Ramos (cell line): ENCODE measurements around the gene FZD7.

Experiments
- in situ Hi-C: fragments of 300-500 bp; cut with MboI; formaldehyde crosslinking; loops from one replicate; pipeline ENCODE4 v1.14.3; 2022; ENCODE audit warnings: low sequenced_read_pairs; ENCODE audit not compliant: unreplicated experiment

FZD7 gene

DNA sequence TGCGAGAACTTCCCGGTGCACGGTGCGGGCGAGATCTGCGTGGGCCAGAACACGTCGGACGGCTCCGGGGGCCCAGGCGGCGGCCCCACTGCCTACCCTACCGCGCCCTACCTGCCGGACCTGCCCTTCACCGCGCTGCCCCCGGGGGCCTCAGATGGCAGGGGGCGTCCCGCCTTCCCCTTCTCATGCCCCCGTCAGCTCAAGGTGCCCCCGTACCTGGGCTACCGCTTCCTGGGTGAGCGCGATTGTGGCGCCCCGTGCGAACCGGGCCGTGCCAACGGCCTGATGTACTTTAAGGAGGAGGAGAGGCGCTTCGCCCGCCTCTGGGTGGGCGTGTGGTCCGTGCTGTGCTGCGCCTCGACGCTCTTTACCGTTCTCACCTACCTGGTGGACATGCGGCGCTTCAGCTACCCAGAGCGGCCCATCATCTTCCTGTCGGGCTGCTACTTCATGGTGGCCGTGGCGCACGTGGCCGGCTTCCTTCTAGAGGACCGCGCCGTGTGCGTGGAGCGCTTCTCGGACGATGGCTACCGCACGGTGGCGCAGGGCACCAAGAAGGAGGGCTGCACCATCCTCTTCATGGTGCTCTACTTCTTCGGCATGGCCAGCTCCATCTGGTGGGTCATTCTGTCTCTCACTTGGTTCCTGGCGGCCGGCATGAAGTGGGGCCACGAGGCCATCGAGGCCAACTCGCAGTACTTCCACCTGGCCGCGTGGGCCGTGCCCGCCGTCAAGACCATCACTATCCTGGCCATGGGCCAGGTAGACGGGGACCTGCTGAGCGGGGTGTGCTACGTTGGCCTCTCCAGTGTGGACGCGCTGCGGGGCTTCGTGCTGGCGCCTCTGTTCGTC lies 1.7 kb downstream of the FZD7 start:
- in situ Hi-C loops, result no loop called here

DNA sequence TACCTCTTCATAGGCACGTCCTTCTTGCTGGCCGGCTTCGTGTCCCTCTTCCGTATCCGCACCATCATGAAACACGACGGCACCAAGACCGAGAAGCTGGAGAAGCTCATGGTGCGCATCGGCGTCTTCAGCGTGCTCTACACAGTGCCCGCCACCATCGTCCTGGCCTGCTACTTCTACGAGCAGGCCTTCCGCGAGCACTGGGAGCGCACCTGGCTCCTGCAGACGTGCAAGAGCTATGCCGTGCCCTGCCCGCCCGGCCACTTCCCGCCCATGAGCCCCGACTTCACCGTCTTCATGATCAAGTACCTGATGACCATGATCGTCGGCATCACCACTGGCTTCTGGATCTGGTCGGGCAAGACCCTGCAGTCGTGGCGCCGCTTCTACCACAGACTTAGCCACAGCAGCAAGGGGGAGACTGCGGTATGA lies 2.3 kb downstream of the FZD7 start:
- in situ Hi-C loops, result no loop called here

DNA sequence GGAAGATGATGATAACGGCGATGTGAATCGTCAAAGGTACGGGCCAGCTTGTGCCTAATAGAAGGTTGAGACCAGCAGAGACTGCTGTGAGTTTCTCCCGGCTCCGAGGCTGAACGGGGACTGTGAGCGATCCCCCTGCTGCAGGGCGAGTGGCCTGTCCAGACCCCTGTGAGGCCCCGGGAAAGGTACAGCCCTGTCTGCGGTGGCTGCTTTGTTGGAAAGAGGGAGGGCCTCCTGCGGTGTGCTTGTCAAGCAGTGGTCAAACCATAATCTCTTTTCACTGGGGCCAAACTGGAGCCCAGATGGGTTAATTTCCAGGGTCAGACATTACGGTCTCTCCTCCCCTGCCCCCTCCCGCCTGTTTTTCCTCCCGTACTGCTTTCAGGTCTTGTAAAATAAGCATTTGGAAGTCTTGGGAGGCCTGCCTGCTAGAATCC lies 3.0 kb downstream of the FZD7 start:
- in situ Hi-C loops, result no loop called here

DNA sequence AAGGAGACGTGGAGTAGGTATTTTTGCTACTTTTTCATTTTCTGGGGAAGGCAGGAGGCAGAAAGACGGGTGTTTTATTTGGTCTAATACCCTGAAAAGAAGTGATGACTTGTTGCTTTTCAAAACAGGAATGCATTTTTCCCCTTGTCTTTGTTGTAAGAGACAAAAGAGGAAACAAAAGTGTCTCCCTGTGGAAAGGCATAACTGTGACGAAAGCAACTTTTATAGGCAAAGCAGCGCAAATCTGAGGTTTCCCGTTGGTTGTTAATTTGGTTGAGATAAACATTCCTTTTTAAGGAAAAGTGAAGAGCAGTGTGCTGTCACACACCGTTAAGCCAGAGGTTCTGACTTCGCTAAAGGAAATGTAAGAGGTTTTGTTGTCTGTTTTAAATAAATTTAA lies 3.4 kb downstream of the FZD7 start:
- in situ Hi-C loops, result no loop called here

DNA sequence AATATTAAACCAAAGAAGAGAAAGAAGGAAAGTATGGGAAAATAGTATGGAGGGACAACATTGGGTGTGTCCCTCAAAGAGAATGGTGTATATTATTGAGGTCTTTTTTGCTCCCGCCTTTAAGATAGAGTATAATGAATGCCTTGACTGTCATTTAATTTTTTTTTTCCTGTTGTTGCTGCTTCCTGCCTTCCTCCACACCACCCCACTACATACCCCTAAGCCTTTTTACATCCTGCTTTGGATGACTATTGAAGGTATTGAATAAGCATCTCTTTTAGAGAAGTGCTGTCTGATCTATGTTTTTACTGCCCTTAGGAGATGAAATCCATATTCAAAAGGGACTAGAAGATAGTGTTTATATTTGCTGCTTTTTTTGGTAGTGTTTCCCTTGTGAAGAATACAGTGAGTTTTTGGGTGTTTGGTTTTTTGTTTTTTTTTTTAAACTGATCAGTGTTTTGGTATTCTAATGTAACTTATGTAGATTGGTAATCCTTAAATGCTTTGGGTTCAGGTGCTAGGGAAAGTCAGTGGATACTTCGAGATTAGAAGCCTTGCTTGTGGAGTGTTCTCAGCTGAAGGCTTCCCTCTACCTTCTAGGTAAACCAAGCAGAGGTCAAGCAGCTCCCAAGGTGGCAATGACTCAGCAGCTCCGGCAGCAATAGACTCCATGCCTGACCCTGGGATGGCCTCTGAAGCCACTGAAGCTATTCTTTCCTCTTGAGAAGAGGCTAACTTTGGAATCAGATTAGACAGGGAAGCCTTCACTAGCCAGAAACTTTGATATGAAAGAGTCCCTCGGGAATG lies 5.0 kb downstream of the FZD7 start:
- in situ Hi-C loops, result no loop called here

DNA sequence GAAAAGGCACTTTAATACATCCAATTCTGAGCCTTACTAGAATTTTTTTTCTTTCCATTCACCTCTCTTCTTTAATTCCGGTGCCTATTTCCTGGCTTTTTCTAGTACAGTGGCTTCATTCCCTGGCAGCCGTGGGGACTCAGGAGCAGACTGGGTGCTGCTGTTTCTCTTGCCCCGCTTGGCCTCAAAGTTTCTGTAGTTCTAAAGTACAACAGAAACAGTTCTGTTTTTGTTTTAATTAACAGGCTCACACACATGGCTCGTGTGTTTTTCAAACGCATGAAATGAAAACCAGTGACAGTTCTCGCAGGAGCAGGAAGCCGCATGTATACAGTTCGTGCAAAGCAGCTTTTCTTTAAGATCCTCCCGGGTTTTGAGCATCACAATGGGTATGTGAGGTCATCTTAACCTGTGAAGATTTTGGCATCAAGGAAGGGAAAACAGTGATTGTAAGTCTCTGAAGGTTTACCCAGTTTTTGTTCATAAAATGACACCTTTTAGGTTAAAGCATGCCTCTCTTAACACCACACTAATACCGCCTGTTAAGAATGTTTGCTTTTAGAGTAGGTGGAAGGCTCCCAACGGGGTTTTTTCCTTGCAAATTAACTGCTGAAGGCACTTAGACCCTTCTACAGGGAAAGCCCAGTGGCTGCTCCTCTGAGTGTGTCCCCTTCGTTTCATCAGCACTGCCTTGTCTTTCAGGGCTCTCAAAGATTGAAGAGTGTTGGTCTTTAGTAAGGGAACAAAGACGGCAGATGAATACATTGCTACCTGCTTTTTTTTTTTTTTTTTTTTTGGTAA lies 5.8 kb downstream of the FZD7 start:
- in situ Hi-C loops, result no loop called here

DNA sequence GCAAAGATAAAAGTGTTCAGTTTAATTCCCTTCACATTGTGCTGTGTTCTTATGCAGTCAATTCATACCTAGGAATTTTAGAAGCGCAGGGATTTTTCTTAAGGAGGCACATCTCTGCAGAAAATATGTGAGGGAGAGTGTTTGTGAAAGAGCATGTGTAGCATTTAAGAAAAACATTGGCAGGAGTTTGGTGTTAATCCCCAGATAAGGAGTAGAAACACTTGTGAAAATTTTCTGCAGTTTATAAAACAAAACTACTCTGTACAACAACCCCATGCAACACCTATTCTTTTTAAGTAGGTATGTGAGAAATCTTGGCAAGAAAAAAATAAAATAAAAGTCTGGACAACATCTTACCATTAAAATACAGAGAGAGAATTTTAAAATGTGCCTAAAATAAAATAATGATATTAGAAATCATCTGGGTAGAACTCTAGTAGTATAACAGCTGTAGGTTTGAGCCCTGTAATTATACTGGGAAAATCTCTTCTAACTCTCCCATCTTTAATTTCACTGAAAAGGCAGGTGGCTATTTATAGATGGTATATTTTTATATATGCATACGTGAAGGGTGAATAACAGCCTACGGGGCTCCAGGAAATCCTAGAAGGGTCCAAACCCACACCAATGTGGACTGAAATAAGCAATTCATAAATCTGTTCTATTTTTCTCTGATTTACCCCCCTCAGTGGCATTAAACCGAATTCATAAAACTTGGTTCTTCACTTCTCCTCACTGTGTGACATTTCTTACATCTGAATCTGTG lies 6.6 kb downstream of the FZD7 start:
- in situ Hi-C loops, result no loop called here

DNA sequence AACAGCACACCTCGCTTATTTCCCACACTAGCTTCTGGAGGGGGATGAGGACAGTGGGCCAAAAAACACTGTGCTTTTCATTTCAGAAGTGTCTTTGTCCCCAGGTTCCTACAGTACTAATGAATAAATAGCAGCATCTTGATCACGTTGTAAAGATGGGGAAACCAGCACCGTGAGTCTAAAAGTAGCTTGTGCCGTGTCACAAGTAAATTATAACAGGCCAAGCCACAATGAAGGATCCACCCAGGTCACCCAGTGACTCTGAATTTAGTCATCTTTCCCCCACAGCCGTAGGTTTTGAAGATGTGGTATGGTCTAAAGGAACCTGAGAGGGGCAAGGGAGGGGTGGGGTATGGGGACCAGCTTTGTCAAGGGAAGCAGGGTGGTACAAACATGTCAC lies 8.8 kb downstream of the FZD7 start:
- in situ Hi-C loops, result no loop called here

DNA sequence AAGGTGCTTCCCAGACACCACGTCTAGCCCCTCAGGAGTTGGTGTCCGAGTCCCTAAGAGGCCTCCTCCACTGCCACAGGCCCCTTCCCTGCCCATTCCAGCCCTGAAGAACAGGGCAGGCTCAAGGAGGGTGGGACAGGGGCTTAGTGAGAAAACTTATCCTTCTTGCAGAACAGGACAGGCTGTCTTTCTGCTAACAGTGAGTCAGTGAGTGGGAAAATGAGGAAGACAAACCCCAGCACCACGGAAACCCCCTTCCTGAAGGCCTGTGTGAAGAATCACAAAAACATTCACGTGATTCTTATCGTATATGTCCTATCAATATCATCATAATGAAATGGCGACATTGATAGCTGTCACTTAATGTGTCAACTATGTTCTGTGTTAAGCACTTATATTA lies 9.8 kb downstream of the FZD7 start:
- in situ Hi-C loops, result no loop called here

DNA sequence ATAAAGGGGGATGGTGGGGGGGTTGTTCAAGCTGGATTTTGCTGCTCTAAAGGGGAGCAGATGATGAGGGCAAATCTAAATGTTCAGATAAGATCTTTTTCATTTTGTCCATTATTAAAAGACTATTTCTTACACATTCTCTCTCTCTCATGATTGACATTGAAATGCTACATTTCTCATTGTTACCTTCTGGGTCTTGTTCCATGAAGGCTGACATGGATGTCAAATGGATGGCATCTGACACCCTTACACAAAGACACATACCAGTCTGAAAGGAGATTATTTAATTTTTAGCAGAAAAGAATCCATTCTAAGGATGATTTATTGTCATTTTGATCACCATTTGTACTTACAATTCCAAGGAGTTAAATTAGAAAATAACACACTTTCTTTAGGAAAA lies 11.1 kb downstream of the FZD7 start:
- in situ Hi-C loops, result no loop called here

DNA sequence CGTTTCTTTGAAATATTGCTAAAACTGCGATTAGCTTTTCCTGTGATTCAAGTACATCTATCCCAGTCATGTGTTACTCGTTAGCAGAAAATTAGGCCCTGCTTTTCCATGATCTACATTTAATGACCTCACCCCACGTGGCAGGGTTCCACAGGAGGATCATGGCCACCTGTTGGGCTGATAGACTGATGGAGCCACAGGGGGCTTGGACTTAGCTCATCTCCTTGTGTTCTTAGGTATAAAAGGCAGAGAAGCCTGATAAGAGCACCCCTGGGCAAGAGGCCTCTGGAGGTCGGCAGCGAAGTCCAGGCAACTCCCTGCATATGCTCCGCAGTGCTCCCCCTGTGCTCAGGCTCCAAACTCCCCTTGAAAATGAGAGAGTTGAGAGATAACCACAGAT lies 12.9 kb downstream of the FZD7 start:
- in situ Hi-C loops, result no loop called here

DNA sequence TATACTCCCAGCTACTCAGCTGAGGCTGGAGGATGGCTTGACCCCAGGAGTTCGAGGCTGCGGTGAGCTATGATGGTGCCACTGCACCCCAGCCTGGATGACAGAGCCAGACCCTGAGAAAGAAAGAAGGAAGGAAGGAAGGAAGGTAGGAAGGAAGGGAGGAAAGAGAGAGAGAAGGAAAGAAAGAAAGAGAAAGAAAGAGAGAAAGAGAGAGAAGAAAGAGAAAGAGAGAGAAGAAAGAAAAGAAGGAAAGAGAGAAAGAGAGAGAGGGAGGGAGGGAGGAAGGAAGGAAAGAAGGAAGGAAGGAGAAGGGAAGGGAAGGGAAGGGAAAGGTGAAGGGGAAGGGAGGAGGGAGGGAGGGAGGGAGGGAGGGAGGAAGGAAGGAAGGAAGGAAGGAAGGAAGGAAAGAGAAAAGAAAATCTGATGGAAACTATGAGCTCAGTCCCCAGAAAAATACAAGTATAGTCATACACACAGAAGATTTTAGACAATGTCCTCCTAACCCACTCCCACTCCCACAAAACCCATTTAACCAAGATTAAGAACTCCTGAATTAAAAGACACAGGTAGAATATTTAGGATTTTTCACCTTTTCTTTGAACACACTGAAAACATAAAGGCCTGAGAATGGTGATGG lies 15.6 kb downstream of the FZD7 start:
- in situ Hi-C loops, result no loop called here

DNA sequence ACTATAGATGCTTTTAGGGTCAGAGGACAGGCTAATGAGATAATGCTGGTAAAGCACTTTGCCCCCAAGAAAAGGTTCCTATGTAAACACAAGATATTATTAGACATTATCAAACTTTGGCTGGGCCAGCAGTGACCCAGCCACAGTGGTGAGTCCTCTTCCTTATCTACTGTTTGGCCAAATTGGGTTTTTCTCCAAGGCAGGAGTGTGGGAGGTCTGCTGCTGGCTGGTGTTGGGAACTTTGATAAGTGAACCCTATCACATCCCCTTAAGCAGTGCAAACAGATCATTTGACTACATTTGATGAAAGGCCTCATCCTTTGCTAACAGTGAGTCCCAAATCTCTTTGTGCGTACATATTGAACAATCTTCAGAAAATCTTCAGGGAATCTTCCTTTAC lies 16.2 kb downstream of the FZD7 start:
- in situ Hi-C loops, result no loop called here

DNA sequence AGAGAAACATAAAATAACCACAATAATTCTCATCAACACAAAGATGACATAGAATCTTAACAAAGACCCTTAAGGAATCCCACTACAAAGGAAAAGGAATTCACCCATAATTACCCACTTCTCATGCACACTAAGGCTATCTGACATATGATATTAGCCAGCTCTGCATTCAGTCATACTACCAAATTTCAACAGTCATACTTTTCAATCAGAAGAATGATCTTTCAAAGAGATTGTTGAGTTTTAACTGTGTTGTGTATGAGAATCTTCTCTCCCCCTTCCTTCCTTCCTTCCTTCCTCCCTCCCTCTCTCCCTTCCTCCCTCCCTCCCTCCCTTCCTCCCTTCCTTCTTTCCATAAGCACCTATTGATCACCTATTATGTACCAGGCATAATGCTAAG lies 17.0 kb downstream of the FZD7 start:
- in situ Hi-C loops, result no loop called here

DNA sequence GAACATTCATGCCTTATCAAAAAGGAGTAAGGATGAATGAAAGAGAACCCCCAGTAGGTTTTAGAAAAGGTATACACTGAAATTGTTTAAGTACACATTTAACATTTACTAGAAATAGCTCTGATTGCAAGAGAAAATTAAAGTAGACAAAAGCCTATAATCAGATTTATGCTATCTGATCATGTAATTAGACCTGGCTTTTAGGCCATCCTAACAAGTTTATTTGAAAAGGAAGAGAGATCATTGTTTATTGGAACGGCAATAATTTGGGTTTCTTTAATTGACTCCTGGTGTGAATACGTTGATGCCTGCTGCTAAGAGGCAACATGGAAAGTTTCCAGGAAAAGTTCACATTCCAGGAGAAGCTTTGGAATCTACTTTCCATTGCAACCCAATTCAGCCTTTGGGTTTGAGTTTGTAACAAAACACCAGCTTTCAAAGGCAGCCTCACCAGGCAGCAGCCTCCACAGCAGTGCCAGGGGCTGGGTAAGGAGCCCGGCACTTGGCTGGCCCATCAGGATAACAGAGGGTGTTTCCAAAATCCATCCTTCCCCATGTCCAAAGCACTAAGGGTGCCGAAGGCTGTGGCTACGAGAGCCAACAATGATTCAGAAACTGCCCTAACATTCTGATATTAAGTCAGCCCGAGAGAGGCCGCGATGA lies 18.0 kb downstream of the FZD7 start:
- in situ Hi-C loops, result no loop called here

DNA sequence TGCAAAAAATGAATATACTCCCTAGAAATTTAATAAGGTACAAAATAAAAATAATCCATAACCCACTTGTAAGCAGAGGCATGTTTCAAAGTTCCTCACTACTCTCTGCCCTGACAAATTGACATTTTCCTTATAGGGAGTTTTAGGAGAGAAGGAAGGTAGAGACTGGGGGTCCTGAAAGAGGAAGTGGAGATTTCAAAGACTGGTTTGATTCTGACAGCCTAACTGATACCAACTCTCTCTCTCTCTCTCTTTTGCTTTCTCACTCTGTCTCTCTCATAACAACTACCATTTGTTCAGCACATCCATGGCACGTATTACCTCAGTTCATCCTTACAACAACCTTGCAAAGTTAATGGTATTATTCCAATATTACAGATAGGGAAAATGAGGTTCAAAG lies 18.6 kb downstream of the FZD7 start:
- in situ Hi-C loops, result no loop called here

DNA sequence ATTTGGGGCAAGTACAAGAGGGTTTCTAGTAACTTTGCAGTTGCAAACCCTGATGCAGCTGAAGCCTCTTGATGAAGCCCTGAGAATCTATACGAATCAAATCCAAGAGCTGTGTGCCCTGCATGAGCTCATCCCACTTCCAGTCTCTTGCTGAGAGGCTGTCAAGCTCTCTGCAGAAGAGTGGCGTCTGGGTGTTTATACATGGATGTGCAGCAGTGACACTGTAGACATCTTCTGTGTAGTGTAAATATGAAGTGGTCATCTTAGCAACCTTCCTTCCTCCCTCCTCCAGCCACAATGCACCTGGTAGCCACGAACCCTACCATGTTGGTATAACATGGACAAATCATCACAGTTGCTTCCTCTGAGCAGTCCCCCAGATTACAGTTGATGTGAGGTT lies 21.0 kb downstream of the FZD7 start:
- in situ Hi-C loops, result no loop called here

DNA sequence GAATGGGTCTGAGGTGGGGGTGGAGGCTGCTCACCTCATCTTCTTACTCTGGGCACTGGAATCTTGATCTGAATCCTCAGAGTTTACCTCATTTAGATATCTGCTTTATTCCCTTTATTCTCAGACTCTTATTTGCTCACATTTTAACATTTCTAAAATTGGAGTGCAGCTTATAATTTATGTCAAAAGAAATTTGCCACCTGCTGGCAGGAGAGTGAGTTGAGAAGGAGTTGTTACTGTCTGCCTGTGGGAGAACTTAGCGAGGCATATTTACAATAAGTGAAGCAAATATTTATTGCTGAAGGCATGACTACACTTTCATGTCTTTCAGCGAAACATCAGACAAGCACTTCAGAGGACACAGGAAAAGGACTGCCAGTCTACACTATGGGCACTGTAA lies 23.0 kb downstream of the FZD7 start:
- in situ Hi-C loops, result no loop called here

DNA sequence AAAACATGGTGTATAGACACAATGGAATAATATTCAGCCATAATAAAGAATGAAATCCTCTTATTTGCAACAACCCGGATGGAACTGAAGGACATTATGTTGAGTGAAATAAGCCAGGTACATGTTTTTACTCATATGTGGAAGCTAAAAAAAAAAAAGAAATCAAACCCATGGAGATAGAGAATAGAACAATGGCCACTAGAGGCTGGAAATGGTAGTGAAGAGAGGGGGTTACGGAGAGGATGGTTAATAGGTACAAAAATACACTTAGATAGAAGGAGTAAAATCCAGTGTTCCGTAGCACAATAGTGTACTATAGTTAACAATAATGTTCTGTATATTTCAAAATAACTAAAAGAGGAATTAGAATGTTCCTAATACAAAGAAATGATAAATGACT lies 26.6 kb downstream of the FZD7 start:
- in situ Hi-C loops, result no loop called here
